Endothelial cell of hepatic sinusoid (primary cell): ENCODE measurements around the gene ERO1B.

Experiments used
- in situ Hi-C: cut with HindIII; loops from 2 replicates; pipeline ENCODE4 v1.10.0; 2017; ENCODE audit warnings: low sequenced_read_pairs

Gene ERO1B

DNA sequence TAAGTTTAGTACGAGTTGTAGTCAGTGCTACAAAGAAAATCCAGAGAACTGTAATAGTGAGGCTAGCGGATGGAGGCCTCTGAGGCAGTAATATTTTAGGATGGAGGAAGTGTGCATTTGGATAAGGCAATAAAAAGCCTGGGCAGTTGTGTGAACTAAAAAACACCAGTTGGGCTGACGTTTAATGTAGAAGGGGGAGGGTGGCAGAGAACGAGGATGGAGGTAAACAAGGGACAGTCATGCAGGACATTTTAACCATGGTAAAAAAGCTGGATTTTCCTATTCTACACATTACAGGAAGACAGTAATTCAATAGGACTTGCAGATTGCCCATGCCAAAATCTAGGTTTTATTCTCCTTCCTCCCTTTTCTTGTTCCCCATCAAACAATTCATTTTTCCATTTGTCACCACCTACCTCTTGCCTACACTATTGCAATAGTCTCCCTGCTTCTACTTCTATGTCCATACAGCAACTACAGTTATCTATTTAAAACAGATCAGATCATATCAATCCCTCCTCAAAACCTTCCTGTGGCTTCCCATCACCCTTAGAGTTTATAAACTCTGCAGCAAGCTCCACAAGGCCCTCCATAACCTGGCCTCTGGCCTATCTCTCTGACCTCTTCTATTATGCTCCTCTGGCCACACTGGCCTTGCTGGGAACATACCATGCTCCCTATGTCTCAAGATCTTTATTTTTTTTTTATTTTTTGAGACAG is 27.7 kb downstream of the ERO1B start:
- in situ Hi-C loops, result no loop called here

DNA sequence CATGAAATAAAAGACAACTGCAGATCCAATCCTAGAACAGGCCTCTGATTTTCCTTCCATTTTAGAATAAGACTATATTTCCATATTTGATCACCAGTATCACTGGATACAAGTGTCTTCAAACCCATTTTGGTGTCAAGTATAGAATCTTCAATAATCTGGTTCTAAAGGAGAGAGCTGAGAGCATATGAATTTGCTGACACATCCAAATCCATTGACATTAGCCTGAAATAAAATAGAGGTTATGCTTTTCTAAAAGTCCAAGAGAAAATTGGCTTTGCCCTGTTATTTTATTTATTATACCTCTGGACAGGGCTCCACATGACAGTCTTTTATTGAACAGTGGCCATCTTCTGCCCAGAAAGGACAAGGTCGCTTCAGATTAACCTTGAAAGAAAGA is 28.6 kb downstream of the ERO1B start:
- in situ Hi-C loops, result no loop called here

DNA sequence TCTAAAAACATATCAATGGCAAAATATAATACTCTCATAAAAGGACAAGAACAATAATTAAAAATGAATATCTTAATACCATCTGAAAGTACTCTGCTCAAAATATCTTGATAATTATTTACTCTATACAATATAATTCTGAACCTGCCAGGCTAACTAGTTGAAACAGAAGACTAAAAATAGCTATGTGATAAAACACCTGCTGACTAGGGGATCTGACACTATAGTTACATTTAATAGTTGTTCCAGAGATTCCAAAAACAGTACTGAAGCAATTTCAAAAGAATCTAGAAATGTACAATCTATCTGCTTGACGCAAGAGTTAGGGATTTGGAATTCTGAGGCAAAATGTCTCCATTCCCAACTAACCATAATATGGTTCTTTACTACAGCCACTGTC is 30.2 kb downstream of the ERO1B start:
- in situ Hi-C loops, result no loop called here

DNA sequence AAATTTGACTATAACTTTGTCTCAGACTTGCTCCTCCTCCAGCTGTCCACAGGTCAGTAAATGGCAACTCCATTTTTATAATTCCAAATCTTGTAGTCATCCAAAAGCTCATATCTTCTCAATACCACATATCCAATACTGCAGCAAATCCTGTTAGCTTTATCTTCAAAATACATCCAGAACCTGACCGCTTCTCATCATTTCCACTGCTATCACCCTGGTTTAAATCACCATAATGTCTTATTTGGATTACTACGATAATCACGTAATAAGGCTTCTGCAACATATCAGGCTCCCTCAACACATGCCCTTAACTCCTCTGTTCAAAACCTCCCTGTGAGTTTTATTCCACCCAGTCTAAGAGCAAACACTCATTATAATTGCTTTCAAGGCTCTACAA is 34.5 kb downstream of the ERO1B start:
- in situ Hi-C loops, result no loop called here

DNA sequence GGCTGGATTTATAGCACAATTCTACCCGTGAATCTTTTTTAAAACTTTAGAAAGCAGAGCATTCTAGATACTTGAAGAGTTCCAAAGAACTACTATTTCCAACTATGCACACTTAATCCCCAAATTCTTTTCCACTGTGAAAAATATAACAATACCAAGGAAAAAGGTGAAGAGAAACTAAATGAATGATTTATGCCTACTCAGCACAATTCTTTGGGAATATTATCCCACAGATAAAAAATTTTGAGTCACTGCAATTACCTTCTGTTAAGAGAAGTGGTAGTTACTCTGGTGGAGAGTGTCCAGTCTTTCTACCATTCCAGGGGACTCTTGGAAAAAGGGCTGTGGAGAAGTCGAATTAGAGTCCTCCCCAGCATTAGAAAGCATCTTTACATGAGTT is 39.2 kb downstream of the ERO1B start:
- in situ Hi-C loops, result no loop called here

- in situ Hi-C loops, result no loop called here
Observed at GRCh38 chr1:236240675-236241074, 41.1 kb downstream of the ERO1B start.

GRCh38 chr1:236239092-236239585 is 42.6 kb downstream of the ERO1B start:
- in situ Hi-C loops, result no loop called here

- in situ Hi-C loops, result no loop called here
Observed at GRCh38 chr1:236235116-236235515, 46.6 kb downstream of the ERO1B start.

DNA sequence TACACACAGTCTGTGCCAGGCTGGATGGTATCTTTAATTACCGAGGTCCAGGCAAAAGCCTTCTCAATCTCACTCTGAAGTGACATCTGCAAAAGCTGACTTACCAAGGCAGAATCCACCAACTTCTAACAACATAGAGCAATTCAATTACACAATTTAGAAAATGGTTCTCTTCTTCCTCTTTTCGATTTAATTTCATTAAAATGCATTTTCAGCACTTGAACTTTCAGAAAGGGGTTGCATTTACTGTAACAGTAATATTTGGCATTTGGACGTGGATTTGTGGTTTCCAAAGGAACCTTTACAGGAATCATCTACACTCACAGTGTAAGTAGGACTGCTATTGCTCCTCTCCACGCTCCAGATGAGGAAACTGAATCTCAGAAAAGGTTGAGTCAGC is 53.3 kb downstream of the ERO1B start:
- in situ Hi-C loops, result no loop called here

- in situ Hi-C loops, result no loop called here
Observed at GRCh38 chr1:236222632-236223031, 59.1 kb downstream of the ERO1B start.

DNA sequence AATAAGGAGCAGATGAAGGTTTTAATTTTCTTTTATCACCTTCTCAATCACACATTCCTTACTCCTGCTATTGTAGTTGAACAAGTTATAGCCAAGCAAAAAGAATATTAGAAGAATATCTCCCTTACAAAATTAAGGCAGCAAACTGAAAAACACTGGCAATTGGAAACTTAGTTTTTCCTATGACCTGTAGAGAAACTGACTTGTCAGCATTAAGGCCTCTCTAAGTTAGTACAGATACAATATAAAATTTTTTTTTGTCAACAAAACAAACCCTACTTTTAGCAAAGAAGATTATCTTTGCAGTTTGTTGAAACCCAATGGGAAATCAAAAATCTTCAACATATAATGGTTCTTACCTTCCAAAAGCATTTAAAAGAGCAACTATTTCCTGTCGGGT is 61.3 kb downstream of the ERO1B start:
- in situ Hi-C loops, result no loop called here

- in situ Hi-C loops, result no loop called here
Observed at GRCh38 chr1:236214761-236215160, 67.0 kb downstream of the ERO1B start.

- in situ Hi-C loops, result no loop called here
Observed at GRCh38 chr1:236213534-236213933, 68.2 kb downstream of the ERO1B start.

- in situ Hi-C loops, result no loop called here
Observed at GRCh38 chr1:236211815-236212214, 69.9 kb downstream of the ERO1B start.

DNA sequence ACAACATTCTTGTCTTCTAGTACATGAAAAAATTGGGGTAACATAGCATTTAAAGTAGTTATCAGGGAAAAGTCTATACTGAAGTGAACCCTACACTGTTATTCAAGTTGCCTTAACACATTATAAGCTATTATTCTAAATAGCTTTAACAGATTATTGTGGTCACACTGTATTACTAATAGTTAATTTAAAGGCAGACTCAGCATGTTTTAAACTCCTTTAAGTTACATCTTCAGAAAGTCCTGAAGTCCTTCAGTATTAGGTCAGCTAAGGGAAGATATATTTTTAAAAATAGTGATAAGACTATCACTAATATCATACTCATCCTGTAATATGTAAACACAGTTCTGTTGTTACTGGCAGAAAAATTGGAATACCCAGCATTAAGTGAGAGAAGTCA is 72.0 kb downstream of the ERO1B start:
- in situ Hi-C loops, result no loop called here

DNA sequence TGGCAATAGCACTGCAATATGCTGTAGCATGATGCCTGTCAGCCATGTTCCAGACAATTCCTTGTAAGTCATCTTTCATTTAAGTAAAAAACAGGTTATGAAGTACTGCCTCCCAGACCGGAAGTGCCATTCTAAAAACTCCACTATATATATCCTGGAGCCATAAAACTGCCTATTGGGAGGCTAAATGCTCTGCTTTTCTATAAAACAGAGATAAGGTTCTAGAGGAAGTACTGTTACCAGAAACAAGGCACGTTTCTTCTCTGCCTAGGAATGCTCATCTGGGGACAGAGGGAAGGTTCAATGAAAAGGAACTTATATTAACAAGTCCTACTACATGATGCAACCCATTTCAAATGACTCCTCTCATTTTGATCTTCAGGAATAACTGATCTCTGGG is 72.6 kb downstream of the ERO1B start:
- in situ Hi-C loops, result no loop called here

GRCh38 chr1:236207569-236207968 is 74.2 kb downstream of the ERO1B start:
- in situ Hi-C loops, result no loop called here

GRCh38 chr1:236207121-236207520 is 74.6 kb downstream of the ERO1B start:
- in situ Hi-C loops, result no loop called here

GRCh38 chr1:236206548-236206947 is 75.2 kb downstream of the ERO1B start:
- in situ Hi-C loops, result no loop called here

DNA sequence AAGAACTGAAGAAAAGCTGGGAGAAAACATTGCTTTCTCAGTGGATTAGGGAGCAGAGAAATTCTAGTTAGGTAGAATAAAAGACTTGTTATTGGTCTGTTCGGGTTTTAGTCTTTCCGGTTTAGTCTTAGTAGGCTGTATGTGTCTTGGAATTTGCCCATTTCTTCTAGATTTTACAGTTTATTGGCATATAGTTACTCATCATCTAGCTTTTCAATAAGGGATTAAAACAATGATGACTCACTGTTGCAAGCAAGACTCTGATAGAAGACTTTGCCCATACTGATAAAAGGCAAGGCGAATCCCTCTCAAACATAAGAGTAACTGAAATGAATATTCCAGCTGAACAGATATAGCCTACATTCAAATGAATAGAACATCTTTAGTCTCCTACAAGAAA is 77.1 kb downstream of the ERO1B start:
- in situ Hi-C loops, result no loop called here

- in situ Hi-C loops, result no loop called here
Observed at GRCh38 chr1:236204039-236204438, 77.7 kb downstream of the ERO1B start.

- in situ Hi-C loops, result no loop called here
Observed at GRCh38 chr1:236201786-236202185, 80.0 kb downstream of the ERO1B start.

- in situ Hi-C loops, result no loop called here
Observed at GRCh38 chr1:236200925-236201324, 80.8 kb downstream of the ERO1B start.
